Keratinocyte (primary cell): Measurements from ENCODE around the gene SLC27A4.

Experiments
- EZH2 ChIP-seq: IDR thresholded peaks from one replicate; pipeline ENCODE4 v1.6.1; 2012; ENCODE audit warnings: inconsistent platforms, mild to moderate bottlenecking, low read length, moderate library complexity
- TF ChIP-seq, protein P1 (sequence below), 3 experiments: IDR thresholded peaks in 1 of 3; conservative IDR thresholded peaks in 1 of 3; optimal IDR thresholded peaks in 1 of 3; 2 replicates in 2 of 3; 3 replicates in 1 of 3; pipeline versions ENCODE3 to v1.5.1; 2011; ENCODE audit warnings: low read length in 3 of 3, mild to moderate bottlenecking in 3 of 3, moderate library complexity in 2 of 3, control low read depth in 1 of 3, inconsistent platforms in 1 of 3; ENCODE audit not compliant: insufficient read depth in 2 of 3; ENCODE audit errors: extremely low read depth in 1 of 3

DNA sequence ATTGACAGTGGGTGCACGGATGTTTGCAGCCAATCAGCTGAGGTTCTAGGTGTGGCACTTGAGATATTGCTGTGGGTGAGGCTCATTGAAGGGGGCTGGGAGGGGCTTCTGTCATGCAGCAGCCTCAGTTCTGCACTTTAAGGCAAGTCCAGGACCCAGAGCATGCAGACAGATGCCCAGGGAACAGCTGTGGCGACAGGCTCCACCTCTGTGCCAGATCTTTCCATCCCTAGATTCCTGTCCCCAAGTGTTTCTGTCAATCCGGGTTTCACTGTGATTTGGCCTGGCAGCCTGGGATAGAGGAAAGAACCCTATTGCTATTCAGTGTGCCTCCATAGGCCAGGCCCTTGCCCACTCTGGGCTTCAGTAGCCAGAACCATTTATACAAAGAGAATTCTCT is 59.5 kb downstream of the SLC27A4 start:
- TF ChIP-seq, protein P1, sequence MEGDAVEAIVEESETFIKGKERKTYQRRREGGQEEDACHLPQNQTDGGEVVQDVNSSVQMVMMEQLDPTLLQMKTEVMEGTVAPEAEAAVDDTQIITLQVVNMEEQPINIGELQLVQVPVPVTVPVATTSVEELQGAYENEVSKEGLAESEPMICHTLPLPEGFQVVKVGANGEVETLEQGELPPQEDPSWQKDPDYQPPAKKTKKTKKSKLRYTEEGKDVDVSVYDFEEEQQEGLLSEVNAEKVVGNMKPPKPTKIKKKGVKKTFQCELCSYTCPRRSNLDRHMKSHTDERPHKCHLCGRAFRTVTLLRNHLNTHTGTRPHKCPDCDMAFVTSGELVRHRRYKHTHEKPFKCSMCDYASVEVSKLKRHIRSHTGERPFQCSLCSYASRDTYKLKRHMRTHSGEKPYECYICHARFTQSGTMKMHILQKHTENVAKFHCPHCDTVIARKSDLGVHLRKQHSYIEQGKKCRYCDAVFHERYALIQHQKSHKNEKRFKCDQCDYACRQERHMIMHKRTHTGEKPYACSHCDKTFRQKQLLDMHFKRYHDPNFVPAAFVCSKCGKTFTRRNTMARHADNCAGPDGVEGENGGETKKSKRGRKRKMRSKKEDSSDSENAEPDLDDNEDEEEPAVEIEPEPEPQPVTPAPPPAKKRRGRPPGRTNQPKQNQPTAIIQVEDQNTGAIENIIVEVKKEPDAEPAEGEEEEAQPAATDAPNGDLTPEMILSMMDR (optimal IDR thresholded peaks at IDR 0.05 in 1 of 3, IDR thresholded peaks at IDR 0.05 in 1 of 3, conservative IDR thresholded peaks at IDR 0.05 in 1 of 3; ENCODE audit: extremely low read depth in 1 of 3, insufficient read depth in 2 of 3, low read length in 3 of 3), result no peak
- TF ChIP-seq EZH2, result no peak
